Uterus (tissue), 2 donors: Measurements from ENCODE around the gene CFDP1.

Experiments used
- POLR2A ChIP-seq, 2 donors: fragments of 450-650 bp; IDR thresholded peaks; one replicate each; pipeline ENCODE4 v1.6.1; 2016; ENCODE audit warnings: antibody characterized with exemption in 2 of 2, mild to moderate bottlenecking in 1 of 2, moderate library complexity in 1 of 2
- TF ChIP-seq, protein P1 (sequence below), 4 experiments: fragments of 200-600 bp in 2 of 4; fragments of 450-650 bp in 2 of 4; sonication (generic) in 2 of 4; IDR thresholded peaks; one replicate each; pipeline ENCODE4 v1.5.1; 2016 to 2019; ENCODE audit warnings: antibody characterized with exemption in 4 of 4, mild to moderate bottlenecking in 2 of 4, moderate library complexity in 1 of 4

DNA sequence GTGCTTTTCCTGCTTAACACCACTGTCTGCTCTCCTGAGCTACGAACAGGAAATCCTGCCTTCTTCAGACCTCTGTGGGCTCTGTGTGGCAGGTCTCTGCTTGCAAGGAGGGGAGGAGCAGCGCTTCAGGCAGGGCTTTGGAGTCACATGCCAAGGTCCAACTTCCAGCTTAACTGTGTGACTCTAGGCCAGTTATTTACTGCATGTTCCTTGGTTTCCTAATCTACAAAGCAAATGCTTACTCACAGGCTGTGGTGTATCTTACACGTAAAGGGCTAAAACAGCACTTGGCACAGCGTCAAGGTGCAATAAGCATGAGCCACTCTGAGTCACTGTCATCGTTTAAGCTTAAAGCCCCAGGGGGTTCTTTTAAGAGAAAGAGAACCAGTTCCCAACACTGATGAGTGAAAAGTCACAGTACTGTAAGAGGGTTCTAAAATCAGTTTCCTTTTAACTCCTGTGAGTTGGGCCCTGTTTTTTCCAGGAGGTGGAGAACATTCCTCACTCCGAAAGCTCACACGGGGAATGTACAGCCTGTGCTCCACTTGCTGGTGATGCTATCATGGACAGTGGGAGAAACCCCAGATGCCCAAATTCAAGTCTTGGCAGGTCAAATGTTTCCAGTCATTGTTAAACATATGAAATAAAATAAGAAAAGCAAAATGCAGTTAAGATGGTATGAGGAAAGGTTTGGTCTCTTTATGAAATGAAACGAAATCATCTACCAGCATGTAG, 127.8 kb downstream of the CFDP1 start:
- TF ChIP-seq, protein P1, sequence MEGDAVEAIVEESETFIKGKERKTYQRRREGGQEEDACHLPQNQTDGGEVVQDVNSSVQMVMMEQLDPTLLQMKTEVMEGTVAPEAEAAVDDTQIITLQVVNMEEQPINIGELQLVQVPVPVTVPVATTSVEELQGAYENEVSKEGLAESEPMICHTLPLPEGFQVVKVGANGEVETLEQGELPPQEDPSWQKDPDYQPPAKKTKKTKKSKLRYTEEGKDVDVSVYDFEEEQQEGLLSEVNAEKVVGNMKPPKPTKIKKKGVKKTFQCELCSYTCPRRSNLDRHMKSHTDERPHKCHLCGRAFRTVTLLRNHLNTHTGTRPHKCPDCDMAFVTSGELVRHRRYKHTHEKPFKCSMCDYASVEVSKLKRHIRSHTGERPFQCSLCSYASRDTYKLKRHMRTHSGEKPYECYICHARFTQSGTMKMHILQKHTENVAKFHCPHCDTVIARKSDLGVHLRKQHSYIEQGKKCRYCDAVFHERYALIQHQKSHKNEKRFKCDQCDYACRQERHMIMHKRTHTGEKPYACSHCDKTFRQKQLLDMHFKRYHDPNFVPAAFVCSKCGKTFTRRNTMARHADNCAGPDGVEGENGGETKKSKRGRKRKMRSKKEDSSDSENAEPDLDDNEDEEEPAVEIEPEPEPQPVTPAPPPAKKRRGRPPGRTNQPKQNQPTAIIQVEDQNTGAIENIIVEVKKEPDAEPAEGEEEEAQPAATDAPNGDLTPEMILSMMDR (IDR thresholded peaks at IDR 0.05) = no peak
- TF ChIP-seq POLR2A (IDR thresholded peaks at IDR 0.05) = no peak
